HL-60 (cell line): ENCODE results near the gene TUBD1.
"Not testable (repeated sequence)": the region's sequence is repeated elsewhere in the genome, so short reads cannot be mapped to it uniquely, and the experiment has no call there.

Experiments used
- DNase-seq, 2 experiments: peaks; one replicate each; pipeline ENCODE4 v3.0.0-alpha.2; 2010 to 2020; ENCODE audit warnings: low read depth in 1 of 2, low spot score in 1 of 2
- H3K27ac ChIP-seq: fragments of 250-450 bp; sonication (Bioruptor Pico); replicated peaks from 2 replicates; pipeline ENCODE4 v1.5.1; 2020; ENCODE audit warnings: mild to moderate bottlenecking, moderate library complexity
- H3K27me3 ChIP-seq: fragments of 250-450 bp; sonication (Bioruptor Pico); 2 replicates; pipeline ENCODE4 v1.5.1; 2021; ENCODE audit warnings: mild to moderate bottlenecking, moderate library complexity; ENCODE audit not compliant: insufficient read depth, poor library complexity, severe bottlenecking
- H3K4me3 ChIP-seq: replicated peaks from 2 replicates; pipeline ENCODE4 v1.5.1; 2011; ENCODE audit warnings: mild to moderate bottlenecking, control low read depth, low read length; ENCODE audit not compliant: insufficient read depth
- CTCF ChIP-seq: IDR thresholded peaks from one replicate; pipeline ENCODE4 v1.5.1; 2011; ENCODE audit warnings: low read length, control low read depth, inconsistent platforms; ENCODE audit not compliant: insufficient read depth
- GABPA ChIP-seq: IDR thresholded peaks from 2 replicates; pipeline ENCODE4 v1.6.1; 2012; ENCODE audit warnings: low read depth
- POLR2AphosphoS5 ChIP-seq: IDR thresholded peaks from 2 replicates; pipeline ENCODE4 v1.6.1; 2012; ENCODE audit warnings: low read depth
- SPI1 ChIP-seq: IDR thresholded peaks from 2 replicates; pipeline ENCODE4 v1.6.1; 2012; ENCODE audit warnings: low read depth, mild to moderate bottlenecking, borderline replicate concordance
- TF ChIP-seq, protein P1 (sequence below): IDR thresholded peaks from 2 replicates; pipeline ENCODE4 v1.6.1; 2012; ENCODE audit warnings: low read depth; ENCODE audit not compliant: insufficient replicate concordance

TUBD1 gene

GRCh38 chr17:59858167-59858816 lies 34.5 kb downstream of the TUBD1 start:
- Histone ChIP-seq H3K27me3 (no peaks in the 10 kb centered on the region), H3K27ac (no peak overlapping the region), H3K4me3 (no peak overlapping the region)
- no peak for DNase-seq
- TF ChIP-seq GABPA (no peak), CTCF (no peak)

- H3K27ac ChIP-seq = no peak overlapping the region
- TF ChIP-seq, protein P1, sequence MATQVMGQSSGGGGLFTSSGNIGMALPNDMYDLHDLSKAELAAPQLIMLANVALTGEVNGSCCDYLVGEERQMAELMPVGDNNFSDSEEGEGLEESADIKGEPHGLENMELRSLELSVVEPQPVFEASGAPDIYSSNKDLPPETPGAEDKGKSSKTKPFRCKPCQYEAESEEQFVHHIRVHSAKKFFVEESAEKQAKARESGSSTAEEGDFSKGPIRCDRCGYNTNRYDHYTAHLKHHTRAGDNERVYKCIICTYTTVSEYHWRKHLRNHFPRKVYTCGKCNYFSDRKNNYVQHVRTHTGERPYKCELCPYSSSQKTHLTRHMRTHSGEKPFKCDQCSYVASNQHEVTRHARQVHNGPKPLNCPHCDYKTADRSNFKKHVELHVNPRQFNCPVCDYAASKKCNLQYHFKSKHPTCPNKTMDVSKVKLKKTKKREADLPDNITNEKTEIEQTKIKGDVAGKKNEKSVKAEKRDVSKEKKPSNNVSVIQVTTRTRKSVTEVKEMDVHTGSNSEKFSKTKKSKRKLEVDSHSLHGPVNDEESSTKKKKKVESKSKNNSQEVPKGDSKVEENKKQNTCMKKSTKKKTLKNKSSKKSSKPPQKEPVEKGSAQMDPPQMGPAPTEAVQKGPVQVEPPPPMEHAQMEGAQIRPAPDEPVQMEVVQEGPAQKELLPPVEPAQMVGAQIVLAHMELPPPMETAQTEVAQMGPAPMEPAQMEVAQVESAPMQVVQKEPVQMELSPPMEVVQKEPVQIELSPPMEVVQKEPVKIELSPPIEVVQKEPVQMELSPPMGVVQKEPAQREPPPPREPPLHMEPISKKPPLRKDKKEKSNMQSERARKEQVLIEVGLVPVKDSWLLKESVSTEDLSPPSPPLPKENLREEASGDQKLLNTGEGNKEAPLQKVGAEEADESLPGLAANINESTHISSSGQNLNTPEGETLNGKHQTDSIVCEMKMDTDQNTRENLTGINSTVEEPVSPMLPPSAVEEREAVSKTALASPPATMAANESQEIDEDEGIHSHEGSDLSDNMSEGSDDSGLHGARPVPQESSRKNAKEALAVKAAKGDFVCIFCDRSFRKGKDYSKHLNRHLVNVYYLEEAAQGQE = no peak
- TF ChIP-seq SPI1 (no peak), GABPA (no peak), POLR2AphosphoS5 (no peak), CTCF (no peak)
- DNase-seq = no peak
Observed at GRCh38 chr17:59856859-59857794, 35.6 kb downstream of the TUBD1 start.

DNA sequence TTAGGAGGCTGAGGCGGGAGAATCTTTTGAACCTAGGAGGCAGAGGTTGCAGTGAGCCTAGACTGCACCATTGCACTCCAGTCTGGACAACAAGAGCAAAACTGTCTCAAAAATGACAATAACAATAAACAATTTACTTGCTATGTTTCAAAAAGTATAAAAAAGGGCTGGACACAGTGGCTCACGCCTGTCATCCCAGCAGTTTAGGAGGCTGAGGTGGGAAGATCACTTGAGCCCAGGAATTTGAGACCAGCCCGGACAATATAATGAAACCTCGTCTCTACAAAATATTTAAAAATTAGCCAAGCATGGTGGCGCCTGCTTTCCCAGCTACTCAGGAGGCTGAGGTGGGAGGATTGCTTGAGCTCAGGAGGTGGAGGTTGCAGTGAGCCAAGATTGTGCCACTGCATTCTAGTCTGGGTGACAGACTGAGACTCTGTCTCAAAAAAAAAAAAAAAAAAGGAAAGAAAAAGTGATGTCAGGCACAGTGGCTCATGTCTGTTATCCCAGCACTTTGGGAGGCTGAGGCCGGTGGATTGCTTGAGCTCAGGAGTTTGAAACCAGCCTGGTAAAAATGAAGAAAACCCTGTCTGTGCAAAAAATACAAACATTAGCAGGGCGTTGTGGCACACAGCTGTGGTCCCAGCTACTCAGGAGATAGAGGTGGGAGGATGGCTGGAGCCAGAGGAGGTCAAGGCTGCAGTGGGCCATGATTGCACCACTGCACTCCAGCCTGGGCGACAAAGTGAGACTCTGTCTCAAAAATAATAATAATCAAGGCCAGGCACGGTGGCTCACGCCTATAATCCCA lies 38.6 kb downstream of the TUBD1 start:
- not testable (repeated sequence) for H3K27ac ChIP-seq, H3K27me3 ChIP-seq, H3K4me3 ChIP-seq, DNase-seq

More at GRCh38 chr17:59856859-59857794, 35.6 kb downstream of the TUBD1 start:
- no peak overlapping the region for H3K4me3 ChIP-seq
- no peaks in the 10 kb centered on the region for H3K27me3 ChIP-seq

- no peak for TF ChIP-seq CTCF
- no peak for TF ChIP-seq POLR2AphosphoS5
- TF ChIP-seq SPI1 = no peak
- no peak for TF ChIP-seq GABPA
- TF ChIP-seq, protein P1 = no peak
- no peak overlapping the region for H3K27ac ChIP-seq
- peak in 1 of 2 experiments; percentile 23 for DNase-seq
- H3K4me3 ChIP-seq = no peak overlapping the region
- no peaks in the 10 kb centered on the region for H3K27me3 ChIP-seq
Observed at GRCh38 chr17:59853168-59853918, 39.4 kb downstream of the TUBD1 start.

DNA sequence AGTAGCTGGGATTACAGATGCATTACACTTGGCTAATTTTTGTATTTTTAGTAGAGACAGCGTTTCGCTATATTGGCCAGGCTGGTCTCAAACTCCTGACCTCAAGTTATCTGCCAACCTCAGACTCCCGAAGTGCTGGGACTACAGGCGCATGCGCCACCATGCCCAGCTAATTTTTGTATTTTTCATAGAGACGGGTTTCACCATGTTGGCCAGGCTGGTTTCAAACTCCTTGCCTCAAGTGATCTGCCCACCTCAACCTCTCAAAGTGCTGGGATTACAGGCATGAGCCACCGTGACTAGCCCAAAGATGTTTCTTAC lies 39.9 kb downstream of the TUBD1 start:
- H3K27me3 ChIP-seq, DNase-seq, H3K4me3 ChIP-seq, H3K27ac ChIP-seq: not testable (repeated sequence)
